NCI-H146 treated with DMSO at 0.1 percent for 48 hours (cell line): ENCODE results near the gene LOX.

ENCODE experiments used
- DNase-seq: peaks from one replicate; lab custom pipeline; 2025; ENCODE audit not compliant: unreplicated experiment; lab: John Stamatoyannopoulos, UW

LOX gene

DNA sequence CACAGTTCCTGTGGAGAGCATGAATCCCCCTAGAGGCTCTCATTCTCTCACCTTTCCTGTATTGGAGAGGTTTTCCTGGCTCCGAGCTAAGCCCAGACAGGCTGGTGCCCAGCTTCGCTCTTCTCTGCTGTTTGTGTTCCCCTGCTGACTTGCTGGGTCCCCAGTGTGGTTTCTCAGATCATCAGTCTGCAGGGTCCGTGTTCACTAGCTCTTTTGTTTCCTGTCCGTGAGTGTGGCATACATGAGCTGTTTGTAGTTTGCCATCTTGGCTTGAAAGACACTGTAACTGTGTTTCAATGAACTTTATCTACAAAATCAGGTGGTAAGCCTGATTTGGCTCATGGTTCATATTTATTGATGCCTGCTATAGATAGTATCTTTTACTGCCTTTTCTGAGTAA lies 23.8 kb downstream of the LOX start:
- no peak for DNase-seq

DNA sequence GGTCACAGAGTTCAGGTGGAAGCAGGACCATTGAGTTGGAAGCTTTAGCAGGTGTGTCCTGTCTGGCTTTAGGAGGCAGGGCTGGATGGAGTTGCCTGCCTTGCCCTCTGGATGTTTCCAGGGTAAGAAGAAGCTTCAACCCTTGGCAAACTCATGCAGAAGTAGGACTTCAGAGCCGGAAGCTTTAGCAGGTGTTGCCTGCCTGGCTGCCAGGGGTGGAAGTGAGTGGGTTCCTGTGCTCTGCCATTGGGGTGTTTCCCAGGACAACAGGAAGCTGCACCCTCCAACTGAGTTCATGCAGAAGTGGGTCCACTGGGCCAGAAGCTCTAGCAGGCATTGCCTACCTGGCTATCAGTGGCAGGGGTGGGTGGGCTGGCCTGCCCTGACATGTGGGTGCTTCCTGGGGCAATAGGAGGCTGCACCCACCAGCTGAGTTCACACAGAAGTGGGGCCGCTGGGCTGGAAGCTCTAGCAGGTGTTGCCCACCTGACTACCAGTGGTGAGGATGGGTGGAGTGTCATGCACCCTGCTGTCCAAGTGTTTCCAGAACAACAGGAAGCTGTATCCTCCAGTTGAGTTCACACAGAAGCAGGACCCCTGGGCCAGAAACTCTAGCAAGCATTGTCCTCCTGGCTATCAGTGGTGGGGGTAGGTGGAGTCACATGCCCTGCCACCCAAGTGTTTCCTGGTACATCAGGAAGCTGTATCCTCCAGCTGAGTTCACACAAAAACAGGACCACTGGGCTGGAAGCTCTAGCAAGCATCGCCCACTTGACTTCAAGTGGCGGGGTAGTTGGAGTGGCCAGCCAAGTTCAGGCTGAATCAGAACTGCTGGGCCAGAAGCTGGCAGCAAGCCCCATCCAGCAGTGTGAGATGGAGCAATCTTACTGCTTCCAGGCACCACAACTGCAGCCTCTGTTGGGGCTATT lies 24.6 kb downstream of the LOX start:
- no peak for DNase-seq

DNA sequence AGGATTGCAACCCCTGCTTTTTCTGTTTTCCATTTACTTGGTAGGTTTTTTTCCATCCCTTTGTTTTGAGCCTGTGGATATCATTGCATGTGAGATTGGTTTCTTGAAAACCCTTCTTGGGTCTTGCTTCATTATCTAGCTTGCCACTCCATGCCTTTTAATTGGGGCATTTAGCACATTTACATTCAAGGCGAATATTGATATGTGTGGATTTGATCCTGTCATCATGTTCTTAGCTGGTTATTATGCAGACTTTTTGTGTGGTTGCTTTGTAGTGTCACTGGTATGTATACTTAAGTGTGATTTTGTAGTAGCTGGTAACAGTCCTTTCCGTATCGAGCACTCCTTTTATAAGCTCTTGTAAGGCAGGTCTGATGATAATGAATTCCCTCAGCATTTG lies 26.5 kb downstream of the LOX start:
- no peak for DNase-seq

DNA sequence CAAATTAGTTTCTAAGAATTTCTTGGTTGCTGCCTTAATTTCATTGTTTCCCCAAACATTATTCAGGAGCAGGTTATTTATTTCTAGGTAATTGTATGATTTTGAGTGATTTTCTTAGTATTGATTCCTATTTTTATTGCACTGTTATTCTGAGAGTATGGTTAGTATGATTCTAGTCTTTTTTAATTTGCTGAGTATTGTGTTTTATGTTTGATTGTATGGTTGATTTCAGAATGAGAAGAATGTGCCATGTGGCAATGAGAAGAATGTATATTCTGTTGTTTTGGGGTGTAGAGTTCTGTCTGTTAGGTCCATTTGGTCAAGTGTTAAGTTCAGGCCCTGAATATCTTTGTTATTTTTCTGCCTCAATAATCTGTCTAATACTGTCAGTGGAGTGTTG lies 27.1 kb downstream of the LOX start:
- DNase-seq = no peak

DNA sequence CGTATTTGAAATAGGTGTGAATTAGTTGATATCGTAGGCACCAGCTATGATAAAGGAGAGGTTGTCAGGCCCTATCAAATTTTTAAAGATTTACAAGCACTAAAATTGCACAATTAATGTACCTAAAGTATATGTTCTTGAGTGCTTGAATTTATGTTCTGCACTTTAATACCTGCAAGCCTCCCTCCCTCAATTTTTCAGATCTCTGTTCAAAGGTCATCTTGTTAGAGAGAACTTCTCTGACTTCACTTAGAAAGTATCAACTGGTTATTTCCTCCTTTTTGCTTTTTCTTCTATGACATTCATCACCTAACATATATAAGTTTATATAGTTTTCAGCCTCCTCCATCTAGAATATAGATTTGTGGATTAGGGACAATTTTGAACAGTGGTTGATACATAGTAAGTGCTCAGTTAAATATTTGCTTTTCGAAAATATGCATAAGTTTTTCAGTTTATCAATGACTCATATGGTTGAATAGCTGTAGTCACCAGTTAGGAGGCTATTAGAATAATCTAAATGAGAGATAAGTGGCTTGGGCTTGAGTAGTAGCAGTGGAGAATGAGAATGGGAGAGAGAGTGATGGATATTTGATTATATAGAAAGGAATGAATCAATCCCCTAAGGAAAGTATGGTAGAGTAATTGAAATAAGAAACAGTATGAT lies 37.3 kb downstream of the LOX start:
- no peak for DNase-seq

DNA sequence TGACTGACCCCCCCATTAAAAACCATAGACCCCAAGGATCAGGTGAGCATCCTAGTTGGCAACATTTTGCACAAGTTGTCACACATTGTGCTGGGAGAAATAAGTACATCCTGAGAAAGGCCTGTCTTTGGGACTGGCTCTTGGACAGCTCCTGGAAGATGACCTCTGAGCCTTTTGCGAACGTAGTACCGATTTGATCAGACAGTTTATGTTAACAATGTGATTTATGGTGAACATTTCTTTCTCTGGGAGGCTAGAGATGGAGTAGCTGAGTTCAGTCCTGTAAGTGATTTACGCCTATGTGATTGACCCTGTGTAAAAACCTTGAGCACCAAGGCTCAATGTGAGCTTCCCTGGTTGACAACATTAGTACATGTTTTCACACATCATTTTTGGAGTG lies 41.7 kb downstream of the LOX start:
- DNase-seq = no peak

DNA sequence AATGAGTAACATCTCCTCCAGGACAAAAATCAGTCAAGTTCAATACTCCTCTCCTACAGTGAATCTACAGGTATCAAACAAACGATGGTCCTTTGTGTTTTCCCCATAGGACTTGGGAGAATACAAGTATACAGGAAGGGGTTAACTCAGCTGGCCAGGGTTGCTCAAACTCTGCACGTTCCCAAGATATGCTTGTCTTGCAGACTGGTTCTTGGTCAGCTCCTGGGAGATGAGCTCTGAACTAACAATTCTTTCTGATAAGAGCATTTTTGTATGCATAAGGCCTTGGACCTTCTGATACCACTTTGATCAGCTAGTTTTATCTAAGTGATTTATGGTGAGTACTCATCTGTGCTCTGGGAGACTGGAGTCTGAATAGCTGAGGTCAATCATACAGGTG lies 42.1 kb downstream of the LOX start:
- DNase-seq = no peak

DNA sequence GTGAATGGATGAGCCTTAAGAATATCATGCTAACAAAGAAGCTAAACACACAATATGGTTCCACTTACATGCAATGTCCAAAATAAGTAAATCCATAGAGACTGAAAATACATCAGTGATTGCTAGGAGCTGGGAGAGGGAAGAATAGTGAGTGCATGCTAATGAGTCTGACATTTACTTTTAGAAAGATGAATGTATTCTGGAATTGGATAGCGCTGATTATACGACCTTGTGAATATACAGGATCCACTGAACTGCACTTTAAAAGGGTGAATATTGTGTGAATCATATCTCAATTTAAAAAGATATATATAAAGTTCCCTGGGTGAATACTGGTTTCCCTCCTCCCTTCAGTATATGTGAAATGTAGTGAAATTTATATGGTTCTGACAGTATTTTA lies 46.2 kb downstream of the LOX start:
- DNase-seq = no peak

DNA sequence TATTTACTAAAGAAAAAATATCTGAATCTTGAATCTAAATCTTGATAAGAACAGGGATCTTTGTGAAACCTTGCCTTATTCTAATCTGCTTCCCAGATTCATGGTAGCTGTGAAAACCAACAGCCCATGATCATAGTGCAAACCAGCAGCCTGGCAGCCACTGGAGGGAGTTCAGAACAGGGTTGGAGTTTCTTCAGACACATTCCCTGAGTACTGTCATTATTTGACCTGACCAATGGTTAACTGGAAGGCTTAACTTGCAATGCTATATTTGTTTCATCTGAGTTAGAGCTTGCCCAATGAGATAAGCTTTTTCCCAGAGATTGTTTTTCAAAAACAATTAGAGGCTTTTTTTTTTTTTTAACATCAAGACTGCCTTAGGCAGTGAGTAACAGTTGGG lies 47.8 kb downstream of the LOX start:
- DNase-seq = no peak

DNA sequence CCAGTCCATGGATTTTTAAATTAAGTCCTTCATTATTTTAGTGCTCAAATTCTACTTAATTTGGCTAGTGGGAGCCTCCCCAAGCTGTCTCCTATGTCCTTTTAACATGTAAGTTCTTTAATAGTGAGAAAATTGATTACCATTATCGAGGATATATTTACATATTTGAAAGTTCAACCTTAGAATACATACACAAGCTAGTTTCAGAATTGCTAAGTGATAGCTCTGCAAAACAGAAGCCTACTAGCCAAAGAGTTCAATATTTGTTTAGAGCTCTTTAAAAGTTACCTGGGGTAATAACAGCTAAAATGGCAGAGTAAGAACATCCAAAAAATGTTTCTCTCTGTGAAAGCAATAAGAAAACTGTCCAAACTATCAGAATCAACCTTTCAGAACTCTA lies 48.2 kb downstream of the LOX start:
- no peak for DNase-seq

DNA sequence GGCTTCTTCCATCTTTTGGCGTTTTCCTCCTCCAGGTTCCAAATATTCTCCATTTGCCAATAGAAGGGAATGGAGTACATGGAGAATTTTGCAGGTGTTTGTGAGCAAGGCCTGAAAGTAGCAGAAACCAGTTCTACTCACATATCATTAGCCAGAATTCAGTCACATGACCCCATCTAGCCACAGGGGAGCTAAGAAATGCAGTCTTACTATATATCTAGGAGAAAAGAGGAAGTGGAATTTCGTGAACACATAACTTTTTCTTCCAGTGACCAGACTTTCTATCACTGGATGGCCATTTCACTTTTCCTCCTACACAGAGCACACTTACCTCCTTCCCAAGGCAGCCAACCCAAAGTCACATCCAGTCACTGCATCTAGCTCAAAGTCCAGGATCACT lies 55.1 kb downstream of the LOX start:
- DNase-seq = no peak

DNA sequence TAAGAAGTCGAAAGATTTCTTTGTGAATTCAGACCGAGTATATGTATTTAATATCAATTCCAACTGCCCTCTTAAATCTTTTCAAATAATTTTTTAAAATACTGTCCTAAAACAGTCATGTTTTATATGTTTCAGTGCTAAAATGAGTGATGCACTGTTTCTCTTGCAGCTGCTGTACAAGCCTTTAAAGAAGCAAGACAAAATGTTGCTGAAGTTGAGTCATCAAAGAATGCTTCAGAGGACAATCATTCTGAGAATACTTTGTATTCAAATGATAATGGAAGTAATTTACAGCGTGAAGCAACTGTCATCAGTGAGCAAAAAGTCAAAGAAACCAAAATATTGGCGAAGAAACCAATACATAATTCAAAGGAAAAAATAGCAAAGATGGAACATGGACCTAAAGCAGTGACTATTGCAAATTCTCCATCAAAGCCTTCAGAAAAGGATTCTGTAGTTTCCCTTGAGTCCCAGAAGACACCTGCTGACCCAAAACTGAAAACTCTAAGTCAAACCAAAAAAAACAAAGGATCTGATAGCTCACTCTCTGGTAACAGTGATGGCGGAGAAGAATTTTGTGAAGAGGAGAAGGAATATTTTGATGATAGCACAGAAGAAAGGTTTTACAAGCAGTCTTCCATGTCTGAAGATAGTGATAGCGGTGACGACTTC lies 58.0 kb downstream of the LOX start:
- DNase-seq = no peak

DNA sequence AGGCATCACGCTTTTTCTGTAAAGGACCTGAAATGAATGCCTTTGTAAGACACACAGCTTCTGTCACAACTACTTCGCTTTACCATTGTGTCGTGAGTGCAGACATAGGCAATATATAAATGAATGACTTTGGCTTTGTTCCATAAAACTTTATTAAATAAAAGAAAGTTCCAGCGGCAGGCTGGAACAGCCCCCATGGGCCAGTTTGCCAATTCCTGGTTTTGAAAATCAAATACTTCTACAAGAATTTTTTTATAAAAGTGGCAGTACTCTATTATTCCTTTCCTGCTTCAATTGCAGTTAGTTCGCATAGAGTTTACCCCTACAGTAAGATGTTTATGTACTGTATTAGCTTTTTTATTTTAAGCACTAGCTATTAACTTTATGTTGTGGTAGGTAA lies 62.6 kb downstream of the LOX start:
- DNase-seq = no peak

DNA sequence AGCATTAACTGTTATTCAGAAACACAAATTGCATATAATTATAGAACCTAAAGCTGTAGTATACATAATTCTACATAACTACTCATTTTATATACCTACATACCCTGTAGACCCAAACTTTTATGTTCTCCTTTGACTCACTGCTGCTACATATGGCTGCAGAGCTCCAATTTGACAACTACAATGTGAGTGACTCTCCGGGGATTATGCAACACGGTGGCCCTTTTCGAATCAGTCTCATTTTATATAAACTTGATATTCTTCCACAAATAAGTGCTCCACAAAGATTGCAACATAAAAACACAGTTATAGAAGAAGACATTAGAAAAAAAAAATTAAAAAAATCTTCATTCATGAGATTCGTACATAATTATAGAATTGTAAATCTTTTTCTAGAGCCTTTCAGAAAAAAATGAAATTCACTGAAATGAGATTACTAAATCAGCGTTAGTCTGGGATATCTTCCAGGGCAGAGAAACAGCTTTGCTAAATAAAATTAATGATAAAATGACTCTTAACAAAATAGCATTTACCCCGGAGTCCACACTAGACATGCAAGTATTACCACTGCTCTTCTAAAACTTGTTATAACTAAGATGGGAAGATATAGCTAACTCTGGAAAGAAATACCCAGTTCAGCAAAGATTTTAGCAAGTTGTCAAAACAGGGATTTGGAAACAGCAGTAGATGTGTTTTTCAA lies 63.7 kb downstream of the LOX start:
- no peak for DNase-seq
